ENCODE results near the gene BBLN. TPM values are rescaled to one million over a fixed set of nuclear protein-coding genes. Genes with fewer than 3 reads are reported as not detected.

The BBLN gene
- total RNA-seq, 2 donors from 2014 or later = 208 to 329 TPM

- no peaks in the 10 kb centered on the region for H3K9me3 ChIP-seq
- H3K4me1 ChIP-seq (ENCODE audit: control insufficient read depth in 1 of 2, low read depth in 2 of 2) = peaks cover 3 to 6% of the 10 kb centered on the region in 2 donors
- H3K27ac ChIP-seq = no peak overlapping the region
- no peak for ATAC-seq (ENCODE audit: insufficient number of reproducible peaks, low FRiP score, low read depth)
- no peak for DNase-seq (ENCODE audit: low spot score)
- no peaks in the 10 kb centered on the region for H3K36me3 ChIP-seq
- H3K27me3 ChIP-seq (replicated peaks; ENCODE audit: insufficient read depth) = no peaks in the 10 kb centered on the region
- no peak overlapping the region for H3K4me3 ChIP-seq
- no peak for TF ChIP-seq CTCF (IDR thresholded peaks at IDR 0.05)
Observed at GRCh38 chr9:128155736-128156500, 4.1 kb upstream of the BBLN start.

- Histone ChIP-seq H3K9me3 (no peaks in the 10 kb centered on the region), H3K27ac (peak overlapping the region; percentile 18 to 50), H3K27me3 (replicated peaks; ENCODE audit: insufficient read depth) (no peaks in the 10 kb centered on the region), H3K4me3 (peak overlapping the region; percentile 98), H3K36me3 (peaks cover 11% of the 10 kb centered on the region), H3K4me1 (ENCODE audit: control insufficient read depth in 1 of 2, low read depth in 2 of 2) (peaks cover 12 to 25% of the 10 kb centered on the region in 2 donors)
- DNase-seq (ENCODE audit: low spot score) = no peak
- no peak for TF ChIP-seq CTCF (IDR thresholded peaks at IDR 0.05)
- ATAC-seq (ENCODE audit: insufficient number of reproducible peaks, low FRiP score, low read depth) = no peak
Observed at GRCh38 chr9:128159522-128159783, 612 bp upstream of the BBLN start.

GRCh38 chr9:128160603-128160987 lies 530 bp downstream of the BBLN start:
- Histone ChIP-seq H3K36me3 (peaks cover 14% of the 10 kb centered on the region), H3K4me3 (peak overlapping the region; percentile 98), H3K9me3 (no peaks in the 10 kb centered on the region), H3K27ac (peak overlapping the region; percentile 68 to 79), H3K27me3 (replicated peaks; ENCODE audit: insufficient read depth) (no peaks in the 10 kb centered on the region), H3K4me1 (ENCODE audit: control insufficient read depth in 1 of 2, low read depth in 2 of 2) (peaks cover 12 to 25% of the 10 kb centered on the region in 2 donors)
- no peak for TF ChIP-seq CTCF (IDR thresholded peaks at IDR 0.05)
- no peak for ATAC-seq (ENCODE audit: insufficient number of reproducible peaks, low FRiP score, low read depth)
- DNase-seq (ENCODE audit: low spot score) = no peak

- no peak for DNase-seq (ENCODE audit: low spot score)
- peaks cover 12 to 25% of the 10 kb centered on the region in 2 donors for H3K4me1 ChIP-seq (ENCODE audit: control insufficient read depth in 1 of 2, low read depth in 2 of 2)
- TF ChIP-seq CTCF (IDR thresholded peaks at IDR 0.05) = no peak
- H3K4me3 ChIP-seq = peak overlapping the region; percentile 98
- H3K27ac ChIP-seq = no peak overlapping the region
- no peak for ATAC-seq (ENCODE audit: insufficient number of reproducible peaks, low FRiP score, low read depth)
- H3K36me3 ChIP-seq = peaks cover 19% of the 10 kb centered on the region
- H3K27me3 ChIP-seq (replicated peaks; ENCODE audit: insufficient read depth) = no peaks in the 10 kb centered on the region
- H3K9me3 ChIP-seq = no peaks in the 10 kb centered on the region
Observed at GRCh38 chr9:128161215-128161902, 1.3 kb downstream of the BBLN start.

- peak overlapping the region in 1 of 2 donors; percentile 2 for H3K27ac ChIP-seq
Observed at GRCh38 chr9:128162215-128163026, 2.4 kb downstream of the BBLN start.

More at GRCh38 chr9:128162215-128163026, 2.4 kb downstream of the BBLN start:
- Histone ChIP-seq H3K4me3 (no peak overlapping the region), H3K27me3 (replicated peaks; ENCODE audit: insufficient read depth) (no peaks in the 10 kb centered on the region), H3K36me3 (peaks cover 29% of the 10 kb centered on the region), H3K9me3 (no peaks in the 10 kb centered on the region), H3K4me1 (ENCODE audit: control insufficient read depth in 1 of 2, low read depth in 2 of 2) (peaks cover 12 to 25% of the 10 kb centered on the region in 2 donors)
- ATAC-seq (ENCODE audit: insufficient number of reproducible peaks, low FRiP score, low read depth) = no peak
- TF ChIP-seq CTCF (IDR thresholded peaks at IDR 0.05) = no peak
- DNase-seq (ENCODE audit: low spot score) = peak; percentile 39

Measured in thoracic aorta (tissue), 2 donors.